A172 (cell line): ENCODE measurements around the gene C1QTNF9. TPM values are rescaled to one million over a fixed set of nuclear protein-coding genes. Genes with fewer than 3 reads are reported as not detected.
"Not testable (repeated sequence)": the region's sequence is repeated elsewhere in the genome, so short reads cannot be mapped to it uniquely, and the experiment has no call there.

Experiments used
- DNase-seq: peaks from one replicate; pipeline ENCODE4 v3.0.0-alpha.2; 2015; ENCODE audit warnings: low spot score
- total RNA-seq: library from RNA; depleted of rRNA; stranded (reverse); fragments of >200 nt; shearing (Covaris generic); gene quantifications from 2 replicates; pipeline ENCODE4 v1.2.3, GENCODE V29; 2014

C1QTNF9 gene
- total RNA-seq, 1 experiment from 2014 or later = not detected

DNA sequence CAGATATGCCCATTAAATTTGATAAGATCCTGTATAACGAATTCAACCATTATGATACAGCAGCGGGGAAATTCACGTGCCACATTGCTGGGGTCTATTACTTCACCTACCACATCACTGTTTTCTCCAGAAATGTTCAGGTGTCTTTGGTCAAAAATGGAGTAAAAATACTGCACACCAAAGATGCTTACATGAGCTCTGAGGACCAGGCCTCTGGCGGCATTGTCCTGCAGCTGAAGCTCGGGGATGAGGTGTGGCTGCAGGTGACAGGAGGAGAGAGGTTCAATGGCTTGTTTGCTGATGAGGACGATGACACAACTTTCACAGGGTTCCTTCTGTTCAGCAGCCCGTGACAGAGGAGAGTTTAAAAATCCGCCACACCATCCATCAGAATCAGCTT, 12.0 kb downstream of the C1QTNF9 start:
- not testable (repeated sequence) for DNase-seq

DNA sequence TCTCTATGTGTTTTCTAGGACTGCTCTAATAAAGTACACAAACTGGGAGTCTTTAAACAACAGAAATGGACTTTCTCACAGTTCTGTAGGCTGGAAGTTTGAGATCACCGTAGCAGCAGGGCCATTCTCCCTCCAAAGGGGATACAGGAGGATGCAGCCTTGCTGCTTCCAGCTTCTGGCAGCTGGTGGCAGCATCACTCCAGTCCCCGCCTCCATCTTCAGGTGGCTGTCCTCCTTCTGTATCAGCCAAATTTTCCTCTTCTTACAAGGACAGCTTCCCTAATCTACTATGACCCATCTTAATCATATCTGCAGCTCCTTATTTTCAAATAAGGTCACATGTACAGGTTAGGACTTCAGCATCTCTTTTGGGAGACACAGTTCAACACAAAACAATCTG, 13.1 kb downstream of the C1QTNF9 start:
- not testable (repeated sequence) for DNase-seq

DNA sequence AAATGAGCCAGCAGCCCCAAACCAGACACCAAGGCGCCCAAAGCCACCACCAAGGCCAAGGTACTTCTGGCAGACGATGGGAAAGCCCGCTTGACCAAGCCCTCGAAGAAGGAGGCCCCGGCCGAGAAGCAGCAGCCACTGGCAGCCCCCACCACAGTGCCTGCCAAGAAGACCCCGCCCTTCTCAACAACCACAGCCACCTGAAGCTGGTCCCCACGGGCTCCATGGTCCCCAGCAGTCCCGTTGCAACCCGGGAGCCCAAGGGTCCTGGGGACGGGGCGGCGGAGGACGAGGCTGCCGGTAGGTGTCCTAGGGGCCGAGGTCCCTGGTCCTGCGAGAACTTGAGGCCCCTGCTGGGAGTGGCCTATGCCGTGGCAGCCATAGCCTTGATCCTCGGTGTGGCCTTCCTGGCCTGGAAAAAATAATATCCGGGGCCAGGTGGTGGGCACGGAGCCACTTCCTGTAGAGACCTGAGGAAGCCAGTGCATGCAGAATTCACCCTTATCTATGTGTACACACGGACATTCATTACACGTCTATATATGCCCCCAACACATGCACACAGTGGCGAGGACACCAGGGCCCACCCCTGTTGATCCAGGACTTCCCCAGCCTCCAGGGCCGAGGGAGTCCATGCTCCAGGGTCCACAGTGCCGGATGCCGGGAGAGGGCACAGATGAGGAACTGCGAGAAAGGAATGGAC, 13.8 kb downstream of the C1QTNF9 start:
- no peak for DNase-seq

DNA sequence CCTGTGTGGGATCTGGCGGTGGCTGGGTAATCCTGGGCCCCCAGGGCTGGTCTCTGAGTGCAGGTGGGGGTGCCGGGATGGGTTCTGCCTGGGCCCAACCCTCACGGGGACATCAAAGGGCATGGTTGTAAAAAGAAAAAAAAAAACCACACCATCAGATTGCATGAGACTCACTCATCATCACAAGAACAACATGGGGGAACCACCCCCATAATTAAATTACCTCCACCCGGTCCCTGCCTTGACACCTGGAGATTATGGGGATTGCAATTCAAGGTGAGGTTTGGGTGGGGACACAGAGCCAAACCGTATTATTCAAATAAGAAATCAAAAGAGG, 14.3 kb downstream of the C1QTNF9 start:
- no peak for DNase-seq

DNA sequence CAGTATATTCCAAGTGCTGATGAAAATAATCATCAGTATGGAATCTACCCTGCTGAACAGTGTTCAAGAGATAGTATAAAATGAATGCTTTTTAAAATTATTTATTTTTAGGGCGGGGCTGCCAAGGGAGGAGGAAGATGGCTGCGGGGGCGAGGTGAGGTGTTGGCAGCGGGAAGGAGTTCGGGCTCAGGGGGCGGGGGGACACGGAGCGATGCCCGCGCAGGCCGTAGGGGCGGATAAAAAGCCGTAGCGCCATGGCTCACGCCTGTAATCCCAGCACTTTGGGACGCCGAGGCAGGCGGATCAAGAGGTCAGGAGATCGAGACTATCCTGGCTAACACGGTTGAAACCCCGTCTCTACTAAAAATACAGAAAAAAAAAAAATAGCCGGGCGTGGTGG, 18.2 kb downstream of the C1QTNF9 start:
- DNase-seq = not testable (repeated sequence)

DNA sequence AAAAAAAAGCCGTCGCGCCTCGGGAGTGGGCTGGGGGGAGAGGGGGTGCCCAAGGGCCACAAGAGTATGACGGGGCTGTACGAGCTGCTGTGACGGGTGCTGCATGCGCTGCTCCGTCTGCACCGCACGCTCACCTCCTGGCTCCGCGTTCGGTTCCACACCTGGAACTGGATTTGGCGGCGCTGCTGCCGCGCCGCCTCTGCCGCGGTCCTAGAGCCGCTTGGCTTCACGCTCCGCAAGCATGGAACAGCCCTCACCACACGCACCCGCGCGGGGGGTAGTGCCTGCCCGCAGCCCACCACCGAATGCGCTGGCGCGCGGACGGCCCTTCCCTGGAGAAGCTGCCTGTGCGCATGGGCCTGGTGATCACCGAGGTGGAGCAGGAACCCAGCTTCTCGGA, 18.8 kb downstream of the C1QTNF9 start:
- no peak for DNase-seq

DNA sequence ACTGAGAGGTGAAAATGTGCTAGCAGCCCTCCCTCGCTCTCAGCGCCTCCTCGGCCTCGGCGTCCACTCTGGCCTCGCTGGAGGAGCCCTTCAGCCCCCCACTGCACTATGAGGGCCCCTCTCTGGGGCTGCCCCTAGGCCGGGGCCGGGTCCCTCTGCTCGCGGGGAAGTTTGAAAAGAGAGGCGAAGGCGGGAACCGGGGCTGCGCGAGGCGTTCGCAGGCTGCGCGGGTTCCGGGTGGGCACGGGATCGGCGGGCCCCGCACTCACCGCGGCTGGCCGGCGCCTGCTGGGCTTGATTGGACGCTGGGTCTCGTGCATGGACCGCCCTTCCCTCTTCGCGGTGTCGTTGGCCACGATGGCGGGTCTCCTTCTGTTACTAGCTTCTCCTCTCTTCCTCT, 29.3 kb downstream of the C1QTNF9 start:
- DNase-seq = no peak

DNA sequence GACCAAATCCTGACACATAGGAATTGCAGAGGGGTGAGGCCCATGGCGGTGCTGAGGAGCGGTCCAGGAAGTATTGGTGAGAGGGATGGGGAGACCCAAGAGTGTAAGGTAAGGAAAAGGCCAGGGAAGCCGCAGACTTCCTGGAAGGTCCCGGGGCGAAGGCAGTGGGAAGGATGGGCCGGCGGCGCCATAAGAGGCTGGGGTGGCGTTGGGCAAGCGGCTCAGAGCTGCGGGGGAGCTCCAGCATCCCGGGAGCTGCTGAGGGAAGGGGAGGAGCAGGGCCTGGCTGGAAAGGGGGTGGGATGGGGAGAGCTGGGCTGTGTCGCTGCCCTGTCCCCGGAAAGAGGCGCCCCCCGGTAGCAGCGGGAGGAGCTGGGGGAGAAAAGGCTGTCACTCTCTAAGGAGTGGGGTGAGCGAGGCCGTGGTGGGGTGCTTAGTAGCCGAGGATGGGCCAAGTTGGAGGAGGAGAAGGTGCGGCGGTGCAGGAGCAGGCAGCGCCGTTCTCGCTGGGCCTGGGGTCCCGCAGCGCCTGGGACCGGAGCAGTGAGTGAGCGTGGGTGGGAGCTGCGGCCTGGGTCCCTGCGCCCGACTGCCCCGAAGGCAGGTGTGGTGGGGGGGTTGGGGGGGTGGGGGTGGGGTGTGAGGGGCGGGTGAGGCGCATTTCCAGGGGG, 30.7 kb downstream of the C1QTNF9 start:
- no peak for DNase-seq

DNA sequence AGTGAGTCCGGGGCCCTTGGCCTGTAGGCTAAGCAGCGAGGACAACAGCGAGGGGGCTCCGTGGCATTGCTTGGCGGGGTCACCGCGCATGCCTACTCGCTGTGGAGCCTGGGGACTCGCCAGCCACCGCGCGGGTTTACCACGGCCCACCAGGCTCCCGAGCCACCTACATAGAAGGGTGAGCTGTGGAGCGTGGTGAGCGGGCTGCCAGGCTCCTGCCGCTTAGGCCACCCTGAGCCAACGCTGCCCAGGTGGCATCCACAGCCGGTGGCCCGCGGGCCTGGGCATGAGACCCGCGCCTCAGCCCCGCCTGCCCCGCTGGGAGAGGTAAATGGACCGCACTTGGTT, 31.2 kb downstream of the C1QTNF9 start:
- no peak for DNase-seq

DNA sequence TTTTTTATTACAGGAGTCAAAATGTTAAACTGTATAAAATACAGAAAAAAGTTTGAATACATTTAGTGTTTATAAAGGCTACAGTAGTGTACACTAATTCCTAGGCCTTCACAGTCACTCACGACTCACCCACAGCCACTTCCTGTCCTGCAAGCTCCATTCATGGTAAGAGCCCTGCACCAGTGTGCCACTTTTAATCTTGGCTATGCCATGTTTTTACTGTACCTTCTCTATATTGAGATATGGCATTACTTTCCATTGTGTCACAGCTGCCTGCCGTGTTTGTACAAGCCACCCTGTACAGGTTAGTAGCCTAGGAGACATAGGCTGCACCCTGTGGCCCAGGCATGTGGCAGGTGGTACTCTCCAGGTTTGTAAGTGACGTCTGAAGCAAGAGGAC, 32.1 kb downstream of the C1QTNF9 start:
- peak; percentile 12 for DNase-seq

DNA sequence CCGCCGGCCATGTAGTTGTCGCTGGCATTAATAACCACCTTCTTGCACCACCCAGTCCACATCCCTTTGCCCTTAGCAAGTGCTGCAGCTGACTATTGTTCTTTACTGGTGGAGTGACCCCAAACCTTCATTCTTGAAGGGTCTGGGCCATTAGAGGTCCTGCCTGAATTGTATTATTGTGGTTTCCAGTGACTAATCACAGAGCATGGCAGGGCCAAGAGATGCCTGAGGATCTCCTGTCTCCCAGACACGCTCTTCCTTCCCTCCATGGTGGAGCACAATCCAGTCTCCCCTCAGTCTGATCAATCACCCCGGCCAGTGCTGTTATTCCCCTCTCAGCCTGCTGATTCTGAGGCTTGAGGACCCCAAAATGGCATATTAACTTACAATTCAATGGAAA, 39.0 kb downstream of the C1QTNF9 start:
- DNase-seq = no peak

DNA sequence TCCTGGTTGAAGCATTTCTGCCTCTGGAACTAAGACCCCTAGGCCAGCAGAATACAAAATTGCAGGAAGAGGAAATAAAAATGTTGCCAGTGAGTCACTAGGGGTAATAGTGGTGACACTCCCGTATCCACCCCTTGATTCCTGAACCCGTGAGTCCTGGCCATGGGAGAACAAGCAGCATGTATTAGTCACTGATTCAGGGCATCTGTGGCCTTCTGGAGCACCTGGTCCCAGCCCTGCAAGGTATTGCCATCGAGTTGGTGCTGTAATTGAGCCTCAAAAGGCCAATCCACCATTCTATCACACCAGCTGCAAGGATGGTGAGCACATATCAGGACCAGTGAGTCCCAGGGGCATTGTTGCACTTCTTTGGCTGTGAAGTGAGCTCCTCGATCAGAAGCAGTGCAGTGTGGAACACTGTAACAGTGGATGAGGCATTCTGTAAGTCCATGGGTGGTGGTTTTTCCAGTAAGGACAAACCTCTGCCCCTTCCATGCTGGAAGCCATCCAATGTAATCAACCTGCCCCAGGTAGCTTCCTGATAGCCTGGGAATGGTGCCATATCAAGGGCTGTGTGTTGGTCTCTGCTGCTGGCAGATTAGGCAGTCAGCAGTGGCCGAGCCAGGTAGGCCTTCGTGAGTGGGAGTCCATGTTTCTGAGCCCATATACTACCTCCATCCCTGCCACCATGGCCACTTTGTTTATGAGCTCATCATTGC, 39.6 kb downstream of the C1QTNF9 start:
- no peak for DNase-seq

DNA sequence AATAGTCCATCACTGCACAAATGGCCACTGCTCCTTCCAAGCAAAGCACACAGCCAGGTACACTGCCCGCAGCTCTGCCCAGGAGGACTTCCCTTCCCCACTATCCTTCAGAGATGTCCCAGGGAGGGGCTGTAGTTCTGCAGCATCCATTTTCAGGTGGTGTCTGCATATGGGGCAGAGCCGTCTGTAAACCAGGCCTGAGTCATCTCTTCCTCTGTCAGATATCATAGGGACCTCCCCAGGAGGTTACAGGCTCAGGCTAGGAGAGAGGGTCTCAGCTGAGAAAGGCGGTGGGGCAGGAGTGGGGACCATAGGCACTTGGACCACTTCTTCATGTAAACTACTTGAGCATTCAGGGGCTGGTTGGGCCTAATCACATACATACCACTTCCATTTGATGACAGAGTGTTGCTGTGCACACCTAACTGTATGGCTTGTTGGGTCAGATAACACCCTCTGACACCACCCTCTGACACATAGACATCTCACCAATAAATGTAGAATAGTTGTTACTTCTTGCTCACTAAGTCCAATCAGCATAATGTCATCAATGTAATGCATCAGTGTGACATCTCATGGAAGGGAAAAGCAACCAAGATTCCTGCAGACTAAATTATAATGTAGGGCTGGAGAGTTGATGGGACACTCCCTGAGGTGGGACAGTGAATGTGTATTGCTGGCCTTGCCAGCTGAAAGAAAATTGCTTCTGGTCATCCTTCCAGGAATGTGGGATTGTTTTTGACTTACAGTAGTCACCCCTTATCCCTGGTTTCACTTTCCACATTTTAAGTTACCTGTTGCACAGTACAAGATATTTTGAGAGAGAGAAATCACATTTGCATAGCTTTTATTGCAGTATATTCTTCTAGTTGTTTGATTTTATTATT, 40.6 kb downstream of the C1QTNF9 start:
- DNase-seq = not testable (repeated sequence)

DNA sequence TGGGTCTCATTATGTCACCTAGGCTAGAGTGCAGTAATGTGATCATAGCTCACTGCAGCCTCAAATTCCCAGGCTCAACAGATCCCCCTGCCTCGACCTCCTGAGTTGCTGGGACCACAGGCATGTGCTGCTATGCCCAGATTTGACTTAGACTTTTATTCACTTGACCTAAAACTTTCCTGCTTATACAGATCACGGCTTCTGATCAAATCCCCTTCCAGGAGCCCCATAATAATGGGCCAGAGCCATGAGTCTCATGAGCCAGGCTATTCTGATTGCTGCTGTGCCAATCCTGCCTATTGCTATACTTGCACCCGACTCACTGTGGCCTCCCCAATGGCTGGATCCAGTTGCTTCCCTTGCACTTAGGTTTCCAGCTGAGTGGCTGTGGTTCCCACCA, 42.0 kb downstream of the C1QTNF9 start:
- DNase-seq = no peak

DNA sequence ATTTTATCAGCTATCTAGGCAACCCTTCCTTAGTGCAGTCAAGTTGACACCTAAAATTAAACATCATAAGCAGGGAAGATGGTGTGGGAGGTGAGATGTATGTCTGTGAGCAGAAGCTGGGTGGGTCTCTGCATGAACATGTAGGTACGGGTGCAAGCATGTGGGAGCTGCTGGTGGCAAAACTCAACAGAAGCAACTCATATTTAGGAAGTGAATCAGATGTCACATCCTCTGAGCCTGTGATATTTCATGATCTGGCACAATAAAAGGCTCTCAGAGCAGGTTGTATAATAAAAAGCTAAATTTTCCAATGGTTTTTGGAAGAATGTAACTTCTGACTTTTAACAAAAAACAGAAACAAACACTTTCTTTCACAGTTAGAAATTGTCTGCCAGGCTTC, 44.4 kb downstream of the C1QTNF9 start:
- DNase-seq = no peak

DNA sequence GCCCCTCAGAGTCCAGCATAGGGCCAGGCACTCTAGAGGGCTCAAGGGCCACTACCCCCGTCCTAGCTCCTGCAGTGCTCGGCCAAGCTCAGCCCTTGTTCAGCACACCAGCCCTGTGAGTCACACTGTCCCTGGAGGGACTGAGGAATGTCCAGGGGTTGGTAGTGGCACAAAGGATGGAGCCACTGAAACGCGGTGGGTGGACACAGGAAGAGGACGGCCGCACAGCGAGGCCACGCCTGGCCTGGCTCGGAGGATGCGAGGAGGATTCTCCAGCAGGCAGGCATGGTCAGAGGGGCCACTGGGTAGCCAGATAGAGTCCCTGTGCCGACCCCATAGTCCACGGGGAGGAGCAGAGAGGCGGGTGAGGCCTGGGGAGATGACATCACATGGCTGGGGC, 45.7 kb downstream of the C1QTNF9 start:
- DNase-seq = no peak

DNA sequence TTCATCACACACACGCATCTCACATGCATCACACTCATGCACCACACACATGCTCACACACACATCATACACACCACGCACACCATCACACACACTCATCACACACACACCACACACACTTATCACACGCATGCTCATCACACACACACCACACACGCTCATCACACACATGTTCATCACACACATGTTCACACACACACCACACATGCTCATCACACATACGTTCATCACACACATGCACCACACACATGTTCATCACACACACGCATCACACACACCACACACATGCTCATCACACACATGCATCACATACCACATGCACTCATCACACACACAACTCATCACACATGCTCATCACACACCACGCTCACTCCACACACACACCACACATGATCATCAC, 46.9 kb downstream of the C1QTNF9 start:
- DNase-seq = no peak

DNA sequence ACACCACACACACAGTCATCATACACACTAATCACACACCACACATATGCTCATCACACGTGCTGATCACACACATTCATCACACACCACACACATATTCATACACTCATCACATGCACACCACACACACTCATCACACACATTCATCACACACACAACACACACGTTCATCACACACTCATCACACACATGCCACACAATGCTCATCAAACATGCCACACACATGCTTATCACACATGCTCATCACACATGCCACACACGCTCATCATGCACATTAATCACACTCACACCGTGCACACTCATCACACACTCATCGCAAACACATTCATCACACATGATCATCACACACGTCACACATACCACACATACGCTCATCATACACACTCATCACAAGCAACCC, 47.5 kb downstream of the C1QTNF9 start:
- DNase-seq = no peak

DNA sequence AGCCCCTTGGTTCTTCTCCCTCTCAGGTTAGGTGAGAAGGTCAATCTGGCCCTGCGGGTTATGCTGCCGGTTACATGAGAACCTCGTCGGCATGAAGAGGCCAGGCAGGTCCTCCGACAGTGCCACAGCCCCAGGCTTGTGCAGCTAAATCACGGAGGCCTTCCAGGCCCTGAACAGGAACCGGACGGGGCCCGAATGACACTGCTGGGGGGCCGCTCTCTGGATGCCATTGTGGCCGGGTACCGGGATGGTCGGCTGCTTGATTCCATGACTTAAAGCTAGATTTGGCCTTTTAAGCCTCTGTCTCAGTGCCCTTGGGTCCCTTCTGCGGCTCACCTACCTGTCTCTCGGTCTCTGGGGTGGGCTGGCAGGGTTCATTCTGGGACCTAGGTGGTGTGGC, 48.4 kb downstream of the C1QTNF9 start:
- DNase-seq = no peak

DNA sequence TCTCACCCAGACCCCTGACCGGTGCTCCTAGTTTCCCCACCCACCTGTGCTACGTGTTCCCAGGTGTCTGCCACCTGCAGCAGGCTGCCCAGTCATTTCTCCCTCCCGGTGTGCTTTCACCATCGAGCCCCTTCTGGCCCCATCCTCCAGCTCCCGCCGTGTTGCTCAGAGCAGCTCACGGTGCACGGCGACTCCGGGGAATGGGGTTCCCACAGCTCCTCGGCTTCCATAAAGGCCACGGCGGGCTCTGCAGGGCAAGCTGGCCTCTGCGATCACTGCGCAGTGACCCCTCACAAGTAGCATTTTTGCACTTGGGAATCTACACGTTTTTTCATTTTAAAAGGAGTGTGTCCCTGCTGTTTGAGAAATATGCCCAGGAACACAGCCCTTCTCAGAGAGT, 49.5 kb downstream of the C1QTNF9 start:
- not testable (repeated sequence) for DNase-seq

DNA sequence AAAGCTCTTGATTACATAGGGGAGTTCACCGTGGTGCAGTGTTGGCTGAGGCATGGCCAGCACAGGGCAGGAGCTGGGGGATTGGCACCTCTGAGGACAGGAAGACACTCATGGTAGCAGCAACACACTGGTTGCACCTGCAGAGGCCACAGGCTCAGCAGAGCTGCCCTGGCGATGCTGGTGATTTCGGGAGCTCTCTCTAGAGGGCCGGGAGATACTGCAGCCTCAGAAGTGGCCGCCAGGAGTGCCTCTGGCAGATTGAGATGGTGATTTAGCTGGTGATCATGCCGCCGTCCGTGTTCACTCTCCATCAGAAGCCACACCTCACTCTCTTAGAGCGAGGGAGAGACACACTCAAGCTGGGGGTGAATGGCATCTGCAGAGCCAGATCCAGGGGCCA, 49.9 kb downstream of the C1QTNF9 start:
- DNase-seq = not testable (repeated sequence)

DNA sequence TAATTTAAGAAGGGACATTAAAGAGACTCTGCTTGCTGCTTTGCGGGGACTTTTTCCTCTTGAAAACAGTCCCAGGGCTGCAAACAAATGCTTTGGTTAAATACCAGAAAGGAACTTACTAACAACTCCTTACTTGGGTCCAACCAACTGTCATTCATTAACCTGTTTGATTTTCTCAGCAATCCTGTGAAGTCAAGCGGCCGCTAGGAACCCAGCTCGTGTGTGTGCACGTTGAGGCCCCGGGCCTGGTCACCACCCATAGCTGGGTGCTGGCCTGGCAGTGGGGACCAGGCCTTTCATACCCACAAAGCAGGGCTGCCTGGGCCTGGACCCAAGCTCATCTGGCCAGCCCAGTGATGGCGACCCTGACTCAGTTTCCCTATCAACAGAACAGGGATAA, 50.7 kb downstream of the C1QTNF9 start:
- no peak for DNase-seq
